Measurements from ENCODE around the gene NCF1. TPM values are rescaled to one million over a fixed set of nuclear protein-coding genes. Genes with fewer than 3 reads are reported as not detected.
A peak's percentile ranks its signal among the peaks of the same experiment; 100 is the strongest.
"Not testable (repeated sequence)": the region's sequence is repeated elsewhere in the genome, so short reads cannot be mapped to it uniquely, and the experiment has no call there.

The NCF1 gene
- total RNA-seq, 4 donors from 2014 or later = 3.6 to 10.0 (median 5.7) TPM

DNA sequence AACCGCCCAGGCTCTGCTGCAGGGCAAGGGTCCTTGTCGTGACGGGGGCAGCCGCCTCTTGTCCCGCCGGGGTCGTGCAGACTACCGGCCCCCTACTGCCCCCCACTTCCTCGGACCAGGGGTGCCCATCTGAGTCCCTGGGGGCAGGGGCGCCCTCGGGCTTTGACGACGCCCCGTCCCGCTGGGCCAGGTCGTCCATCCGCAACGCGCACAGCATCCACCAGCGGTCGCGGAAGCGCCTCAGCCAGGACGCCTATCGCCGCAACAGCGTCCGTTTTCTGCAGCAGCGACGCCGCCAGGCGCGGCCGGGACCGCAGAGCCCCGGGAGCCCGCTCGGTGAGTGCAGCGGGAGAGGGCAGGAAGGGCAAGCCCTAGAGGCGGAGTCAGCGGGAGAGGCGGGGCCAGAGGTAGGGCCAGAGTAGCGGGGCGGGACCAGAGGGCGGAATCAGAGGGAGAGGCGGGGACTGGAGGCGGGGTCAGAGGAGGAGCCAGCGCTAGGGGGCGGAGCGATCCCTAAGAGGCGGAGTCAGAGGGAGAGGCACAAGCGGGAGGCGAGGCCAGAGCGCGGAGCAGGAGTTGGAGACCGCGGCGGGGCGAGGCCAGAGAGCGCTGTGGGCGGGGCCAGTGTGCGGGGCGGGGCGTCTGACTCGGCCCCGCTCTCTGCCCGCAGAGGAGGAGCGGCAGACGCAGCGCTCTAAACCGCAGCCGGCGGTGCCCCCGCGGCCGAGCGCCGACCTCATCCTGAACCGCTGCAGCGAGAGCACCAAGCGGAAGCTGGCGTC is 14.7 kb downstream of the NCF1 start:
- H3K9me3 ChIP-seq; H3K27me3 ChIP-seq; intact Hi-C loops (cut with DNase I); H3K4me1 ChIP-seq; H3K36me3 ChIP-seq: not testable (repeated sequence)
- peak overlapping the region; percentile 36 to 51 (median 39) for H3K4me3 ChIP-seq
- TF ChIP-seq, protein P1, sequence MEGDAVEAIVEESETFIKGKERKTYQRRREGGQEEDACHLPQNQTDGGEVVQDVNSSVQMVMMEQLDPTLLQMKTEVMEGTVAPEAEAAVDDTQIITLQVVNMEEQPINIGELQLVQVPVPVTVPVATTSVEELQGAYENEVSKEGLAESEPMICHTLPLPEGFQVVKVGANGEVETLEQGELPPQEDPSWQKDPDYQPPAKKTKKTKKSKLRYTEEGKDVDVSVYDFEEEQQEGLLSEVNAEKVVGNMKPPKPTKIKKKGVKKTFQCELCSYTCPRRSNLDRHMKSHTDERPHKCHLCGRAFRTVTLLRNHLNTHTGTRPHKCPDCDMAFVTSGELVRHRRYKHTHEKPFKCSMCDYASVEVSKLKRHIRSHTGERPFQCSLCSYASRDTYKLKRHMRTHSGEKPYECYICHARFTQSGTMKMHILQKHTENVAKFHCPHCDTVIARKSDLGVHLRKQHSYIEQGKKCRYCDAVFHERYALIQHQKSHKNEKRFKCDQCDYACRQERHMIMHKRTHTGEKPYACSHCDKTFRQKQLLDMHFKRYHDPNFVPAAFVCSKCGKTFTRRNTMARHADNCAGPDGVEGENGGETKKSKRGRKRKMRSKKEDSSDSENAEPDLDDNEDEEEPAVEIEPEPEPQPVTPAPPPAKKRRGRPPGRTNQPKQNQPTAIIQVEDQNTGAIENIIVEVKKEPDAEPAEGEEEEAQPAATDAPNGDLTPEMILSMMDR (IDR thresholded peaks at IDR 0.05) = peak in 1 of 3 experiments; percentile 18
- 0% methylated on average over 2 of the region's 82 CpGs for WGBS
- H3K27ac ChIP-seq (replicated peaks in 1 of 4) = peak overlapping the region in 2 of 4 donors; percentile 48 to 51
- DNase-seq (ENCODE audit: extremely low spot score) = peak; percentile 97

DNA sequence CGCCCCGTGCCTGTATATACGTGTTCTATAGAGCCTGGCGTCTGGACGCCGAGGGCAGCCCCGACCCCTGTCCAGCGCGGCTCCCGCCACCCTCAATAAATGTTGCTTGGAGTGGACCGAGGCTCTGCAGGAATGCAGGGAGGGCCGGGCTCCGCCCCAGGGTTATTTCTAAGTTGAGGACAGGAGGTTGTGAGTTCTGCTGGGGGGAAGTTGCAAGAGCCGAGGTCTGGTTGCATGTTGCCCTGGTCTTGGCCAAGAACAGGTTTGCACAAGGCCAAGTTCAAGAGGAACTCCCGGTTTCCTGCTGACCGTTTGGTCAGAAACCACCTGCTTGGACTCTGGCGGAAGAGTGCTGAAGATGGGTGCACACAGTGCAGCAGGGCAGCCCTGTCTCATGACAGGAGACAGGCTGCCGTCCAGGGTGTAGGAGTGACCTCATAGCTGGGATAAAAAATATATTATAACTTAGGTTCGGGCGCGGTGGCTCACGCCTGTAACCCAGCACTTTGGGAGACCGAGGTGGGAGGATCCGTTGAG is 15.5 kb downstream of the NCF1 start:
- H3K27ac ChIP-seq (replicated peaks in 1 of 4); H3K4me1 ChIP-seq; H3K9me3 ChIP-seq; DNase-seq (ENCODE audit: extremely low spot score); H3K27me3 ChIP-seq; intact Hi-C loops (cut with DNase I); H3K36me3 ChIP-seq; H3K4me3 ChIP-seq: not testable (repeated sequence)
- WGBS = no CpG with 5 or more reads among the region's 24 CpGs

DNA sequence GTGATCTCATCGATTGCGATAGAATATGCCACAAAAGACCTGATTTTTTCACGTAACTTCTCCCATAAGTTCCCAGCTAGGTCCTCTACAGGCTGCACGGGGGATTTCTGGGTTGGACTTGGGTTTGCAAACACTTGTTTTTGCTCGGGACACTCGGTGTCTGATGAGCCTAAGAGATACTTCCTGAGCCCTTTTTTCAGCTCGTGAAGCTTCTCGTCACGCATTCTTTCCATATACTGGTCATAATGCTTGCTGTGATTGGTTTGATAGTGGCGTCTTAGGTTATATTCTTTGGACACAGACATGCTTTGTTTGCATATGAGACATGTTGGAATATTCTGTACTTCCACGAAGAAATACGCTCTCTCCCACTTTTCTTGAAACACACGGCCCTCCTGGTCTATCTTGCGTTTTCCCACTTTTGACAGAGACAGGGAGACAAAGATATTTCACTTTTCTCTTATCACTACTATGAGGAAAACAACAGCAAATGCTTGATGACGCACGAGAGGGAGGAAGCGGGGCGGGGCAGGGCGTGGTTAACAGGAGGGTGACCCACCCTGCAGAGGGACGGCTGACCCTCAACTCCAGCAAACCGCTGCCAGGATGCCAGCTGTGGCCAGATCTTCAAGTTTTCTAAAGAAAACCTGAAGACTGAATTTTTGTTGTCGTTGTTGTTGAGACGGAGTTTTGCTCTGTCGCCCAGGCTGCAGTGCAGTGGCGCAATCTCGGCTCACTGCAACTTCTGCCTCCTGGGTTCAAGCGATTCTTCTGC is 24.2 kb downstream of the NCF1 start:
- H3K9me3 ChIP-seq; H3K27me3 ChIP-seq; H3K4me3 ChIP-seq; H3K4me1 ChIP-seq; DNase-seq (ENCODE audit: extremely low spot score); H3K36me3 ChIP-seq; intact Hi-C loops (cut with DNase I); H3K27ac ChIP-seq (replicated peaks in 1 of 4): not testable (repeated sequence)
- WGBS = no CpG with 5 or more reads among the region's 27 CpGs

DNA sequence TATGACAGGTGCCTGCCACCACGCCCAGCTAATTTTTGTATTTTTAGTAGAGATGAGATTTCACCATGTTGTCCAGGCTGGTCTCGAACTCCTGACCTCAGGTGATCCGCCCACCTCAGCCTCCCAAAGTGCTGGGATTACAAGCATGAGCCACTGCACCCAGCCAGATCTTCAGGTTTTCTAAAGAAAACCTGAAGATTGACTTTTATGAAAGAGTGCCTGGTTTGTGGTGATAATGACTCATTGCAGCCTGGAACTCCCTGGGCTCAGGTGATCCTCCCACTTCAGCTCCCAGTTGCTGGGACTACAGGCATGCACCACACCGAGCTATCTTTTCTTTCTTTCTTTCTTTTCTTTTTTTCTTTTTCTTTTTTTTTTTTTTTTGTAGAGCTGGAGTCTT is 24.8 kb downstream of the NCF1 start:
- intact Hi-C loops (cut with DNase I); H3K27me3 ChIP-seq; H3K9me3 ChIP-seq; H3K4me3 ChIP-seq; H3K36me3 ChIP-seq; H3K4me1 ChIP-seq; DNase-seq (ENCODE audit: extremely low spot score); H3K27ac ChIP-seq (replicated peaks in 1 of 4): not testable (repeated sequence)
- WGBS = 80% methylated on average over 1 of the region's 4 CpGs

DNA sequence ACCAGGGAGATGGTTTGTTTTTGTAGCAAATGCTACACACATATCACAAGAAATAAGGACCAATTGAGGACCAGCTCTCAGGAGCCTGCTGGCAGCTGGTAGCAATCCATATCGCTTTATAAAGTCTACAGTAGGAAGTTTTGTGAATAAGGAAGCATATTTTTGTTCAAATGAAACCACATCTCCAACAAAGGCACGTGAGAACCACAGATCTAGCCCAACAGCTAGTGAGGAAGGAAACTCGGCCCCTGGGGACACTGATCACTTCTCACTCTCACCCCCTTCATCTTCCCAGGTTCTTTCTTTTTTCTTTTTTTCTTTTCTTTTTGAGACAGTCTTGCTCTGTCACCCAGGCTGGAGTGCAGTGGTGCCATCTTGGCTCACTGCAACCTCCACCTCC is 42.1 kb downstream of the NCF1 start:
- no CpG with 5 or more reads among the region's 3 CpGs for WGBS
- H3K4me3 ChIP-seq; H3K9me3 ChIP-seq; H3K36me3 ChIP-seq; H3K4me1 ChIP-seq; H3K27ac ChIP-seq (replicated peaks in 1 of 4); DNase-seq (ENCODE audit: extremely low spot score); H3K27me3 ChIP-seq; intact Hi-C loops (cut with DNase I): not testable (repeated sequence)

DNA sequence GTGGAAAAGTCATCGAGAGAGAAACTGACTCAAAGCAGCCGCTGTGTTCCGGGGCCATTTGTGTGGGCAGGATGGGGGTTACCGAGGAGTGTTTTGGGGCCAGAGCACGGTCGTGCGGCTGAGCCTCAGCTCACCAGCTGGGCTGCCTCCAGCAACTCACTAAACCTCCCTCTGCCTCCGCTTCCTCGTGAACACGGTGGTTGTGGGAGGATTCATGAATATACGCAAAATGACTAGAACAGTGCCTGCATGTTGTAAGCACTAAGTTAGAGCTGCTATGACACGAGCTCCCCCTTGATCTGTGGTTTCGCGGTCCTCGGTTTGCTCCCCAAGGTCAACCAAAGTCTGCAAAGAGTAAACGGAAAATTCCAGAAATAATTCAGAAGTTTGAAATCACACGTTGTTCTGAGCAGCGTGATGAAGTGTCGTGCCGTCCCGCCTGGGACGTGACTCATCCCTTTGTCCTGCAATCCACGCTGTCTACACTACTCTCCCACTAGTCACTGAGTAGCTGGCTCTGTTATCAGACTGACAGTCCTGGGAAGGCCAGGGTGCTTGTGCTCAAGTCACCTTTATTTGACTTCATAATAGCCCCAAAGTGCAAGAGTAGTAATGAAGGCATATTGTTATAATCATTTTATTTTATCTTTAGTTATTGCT is 46.5 kb downstream of the NCF1 start:
- intact Hi-C loops (cut with DNase I); H3K4me1 ChIP-seq; H3K27me3 ChIP-seq; H3K9me3 ChIP-seq; H3K27ac ChIP-seq (replicated peaks in 1 of 4); H3K4me3 ChIP-seq; H3K36me3 ChIP-seq; DNase-seq (ENCODE audit: extremely low spot score): not testable (repeated sequence)
- WGBS = no CpG with 5 or more reads among the region's 23 CpGs

DNA sequence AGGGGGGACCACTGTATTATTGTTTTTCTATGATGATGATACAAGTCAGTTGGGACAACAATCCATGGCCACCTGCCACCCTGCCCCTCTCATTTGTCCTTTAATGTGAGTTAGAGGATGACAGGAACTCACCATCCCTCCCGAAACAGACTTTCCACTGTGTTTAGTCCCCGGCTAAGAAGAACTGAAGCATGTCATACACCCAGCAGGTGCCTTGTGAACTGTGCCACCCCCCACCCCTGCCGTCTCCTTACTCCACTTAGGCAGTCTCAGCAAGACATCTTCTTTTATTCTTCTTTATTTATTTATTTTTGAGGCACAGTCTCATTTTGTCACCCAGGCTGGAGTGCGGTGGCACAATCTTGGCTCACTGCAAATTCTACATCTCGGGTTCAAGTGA is 47.4 kb downstream of the NCF1 start:
- H3K9me3 ChIP-seq; H3K4me1 ChIP-seq; intact Hi-C loops (cut with DNase I); H3K27ac ChIP-seq (replicated peaks in 1 of 4); H3K4me3 ChIP-seq; DNase-seq (ENCODE audit: extremely low spot score); H3K27me3 ChIP-seq; H3K36me3 ChIP-seq: not testable (repeated sequence)
- WGBS = no CpG with 5 or more reads among the region's 5 CpGs

DNA sequence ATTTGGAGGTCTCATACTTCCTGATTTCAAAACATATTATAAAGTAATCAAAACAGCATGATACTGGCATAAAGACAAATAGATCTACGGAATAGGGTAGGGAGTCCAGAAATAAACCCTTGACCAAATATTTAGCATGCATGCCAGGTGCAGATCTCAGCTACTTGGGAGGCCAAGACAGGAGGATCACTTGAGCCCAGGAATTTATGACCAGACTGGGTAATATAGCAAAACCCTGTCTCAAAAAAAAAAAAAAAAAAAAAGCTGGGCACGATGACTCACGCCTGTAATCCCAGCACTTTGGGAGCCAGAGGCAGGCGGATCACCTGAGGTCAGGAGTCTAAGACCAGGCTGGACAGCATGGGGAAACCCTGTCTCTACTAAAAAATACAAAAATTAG is 56.1 kb downstream of the NCF1 start:
- H3K4me3 ChIP-seq; intact Hi-C loops (cut with DNase I); DNase-seq (ENCODE audit: extremely low spot score); H3K27me3 ChIP-seq; H3K9me3 ChIP-seq; H3K36me3 ChIP-seq; H3K4me1 ChIP-seq: not testable (repeated sequence)
- WGBS = 36% methylated on average over 1 of the region's 4 CpGs
- peak overlapping the region in 2 of 4 donors; percentile 34 to 36 for H3K27ac ChIP-seq (replicated peaks in 1 of 4)

DNA sequence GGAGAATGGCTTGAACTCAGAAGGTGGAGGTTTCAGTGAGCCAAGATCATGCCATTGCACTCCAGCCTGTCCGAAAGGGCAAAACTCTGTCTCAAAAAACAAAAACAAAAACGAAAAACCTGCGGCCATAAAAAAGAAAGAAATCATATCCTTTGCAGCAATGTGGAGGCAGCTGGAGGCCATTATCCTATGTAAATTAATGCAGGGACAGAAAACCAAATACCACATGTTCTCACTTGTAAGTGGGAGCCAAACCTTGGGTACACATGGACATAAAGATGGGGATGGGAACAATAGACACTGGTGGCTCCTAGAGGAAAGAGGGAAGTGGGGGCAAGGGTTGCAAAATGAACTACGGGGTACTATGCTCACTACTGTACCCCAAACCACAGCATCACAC is 56.6 kb downstream of the NCF1 start:
- DNase-seq (ENCODE audit: extremely low spot score); H3K4me1 ChIP-seq; H3K36me3 ChIP-seq; H3K27me3 ChIP-seq; intact Hi-C loops (cut with DNase I); H3K27ac ChIP-seq (replicated peaks in 1 of 4); H3K9me3 ChIP-seq; H3K4me3 ChIP-seq: not testable (repeated sequence)
- WGBS = 80% methylated on average over 1 of the region's 4 CpGs
